Motor neuron (in vitro differentiated cells): ENCODE data around the gene SARM1. TPM values are rescaled to one million over a fixed set of nuclear protein-coding genes. Genes with fewer than 3 reads are reported as not detected.
A peak's percentile ranks its signal among the peaks of the same experiment; 100 is the strongest.

Experiments used
- ATAC-seq, 8 experiments: fragments of 200-7000 bp; cut with Tn5 transposase; replicated peaks in 6 of 8; 2 replicates each; pipeline ENCODE4 v1.8.0; 2021; ENCODE audit warnings: mild to moderate bottlenecking in 8 of 8, moderate library complexity in 8 of 8
- H3K27ac ChIP-seq, 2 donors: fragments of 250-450 bp; sonication (Bioruptor Pico); 2 replicates each; pipeline ENCODE4 v1.9.0; 2021; ENCODE audit warnings: antibody characterized with exemption in 2 of 2, mild to moderate bottlenecking in 2 of 2, moderate library complexity in 1 of 2
- H3K4me1 ChIP-seq, 2 donors: fragments of 250-450 bp; sonication (Bioruptor Pico); replicated peaks in 1 of 2; 2 replicates each; pipeline ENCODE4 v1.6.1; 2021; ENCODE audit warnings: antibody characterized with exemption in 2 of 2, mild to moderate bottlenecking in 2 of 2, moderate library complexity in 1 of 2
- H3K4me3 ChIP-seq, 5 donors: fragments of 250-450 bp; sonication (Bioruptor Pico); 2 replicates each; pipeline ENCODE4 v1.9.0; 2021; ENCODE audit warnings: antibody characterized with exemption in 5 of 5, mild to moderate bottlenecking in 5 of 5, moderate library complexity in 4 of 5
- WGBS, 10 experiments: fragments of 450-650 bp; shearing (Covaris generic); methylation state at CpG; one replicate each; pipeline ENCODE4 v1.0.0; 2022; 5-methylcytosine and 5-hydroxymethylcytosine counted together
- in situ Hi-C, 9 experiments: fragments of 400-800 bp; cut with MboI; loops; one replicate each; pipeline ENCODE4 v1.15.0; 2021; ENCODE audit warnings: low sequenced_read_pairs in 9 of 9, low pct_unique_long_range_greater_than_20kb in 2 of 9; ENCODE audit not compliant: unreplicated experiment in 9 of 9
- total RNA-seq, 8 experiments: library from RNA; unstranded; fragments of 300-600 nt; gene quantifications; 2 replicates each; pipeline versions ENCODE4 v1.2.3 to v1.2.4, GENCODE V29; 2022

SARM1 gene
- total RNA-seq, 8 experiments from 2014 or later = 2.0 to 21.7 (median 10.1) TPM

DNA sequence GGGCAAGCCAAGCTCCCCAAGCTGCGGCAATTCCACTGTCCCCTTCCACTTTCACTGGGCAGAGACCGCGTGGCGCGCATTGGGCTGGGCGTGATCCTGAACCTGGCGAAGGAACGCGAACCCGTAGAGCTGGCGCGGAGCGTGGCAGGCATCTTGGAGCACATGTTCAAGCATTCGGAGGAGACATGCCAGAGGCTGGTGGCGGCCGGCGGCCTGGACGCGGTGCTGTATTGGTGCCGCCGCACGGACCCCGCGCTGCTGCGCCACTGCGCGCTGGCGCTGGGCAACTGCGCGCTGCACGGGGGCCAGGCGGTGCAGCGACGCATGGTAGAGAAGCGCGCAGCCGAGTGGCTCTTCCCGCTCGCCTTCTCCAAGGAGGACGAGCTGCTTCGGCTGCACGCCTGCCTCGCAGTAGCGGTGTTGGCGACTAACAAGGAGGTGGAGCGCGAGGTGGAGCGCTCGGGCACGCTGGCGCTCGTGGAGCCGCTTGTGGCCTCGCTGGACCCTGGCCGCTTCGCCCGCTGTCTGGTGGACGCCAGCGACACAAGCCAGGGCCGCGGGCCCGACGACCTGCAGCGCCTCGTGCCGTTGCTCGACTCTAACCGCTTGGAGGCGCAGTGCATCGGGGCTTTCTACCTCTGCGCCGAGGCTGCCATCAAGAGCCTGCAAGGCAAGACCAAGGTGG, 9.8 kb downstream of the SARM1 start:
- Histone ChIP-seq H3K4me3 (no peak overlapping the region), H3K27ac (no peak overlapping the region), H3K4me1 (peaks cover 0 to 3% of the 10 kb centered on the region in 2 donors)
- 0 to 30% (median 20%) methylated on average over 1 to 37 of the region's 72 CpGs; no CpG with 5 or more reads in 4 of the 10 experiments for WGBS, 10 experiments
- in situ Hi-C loops = loop anchor here in 1 of 9 experiments (25.0 kb wide), 1 partner anchor 106 kb away; no protein-coding TSS in a partner anchor
- peak in 5 of 8 experiments; percentile 39 to 79 (median 52) for ATAC-seq

DNA sequence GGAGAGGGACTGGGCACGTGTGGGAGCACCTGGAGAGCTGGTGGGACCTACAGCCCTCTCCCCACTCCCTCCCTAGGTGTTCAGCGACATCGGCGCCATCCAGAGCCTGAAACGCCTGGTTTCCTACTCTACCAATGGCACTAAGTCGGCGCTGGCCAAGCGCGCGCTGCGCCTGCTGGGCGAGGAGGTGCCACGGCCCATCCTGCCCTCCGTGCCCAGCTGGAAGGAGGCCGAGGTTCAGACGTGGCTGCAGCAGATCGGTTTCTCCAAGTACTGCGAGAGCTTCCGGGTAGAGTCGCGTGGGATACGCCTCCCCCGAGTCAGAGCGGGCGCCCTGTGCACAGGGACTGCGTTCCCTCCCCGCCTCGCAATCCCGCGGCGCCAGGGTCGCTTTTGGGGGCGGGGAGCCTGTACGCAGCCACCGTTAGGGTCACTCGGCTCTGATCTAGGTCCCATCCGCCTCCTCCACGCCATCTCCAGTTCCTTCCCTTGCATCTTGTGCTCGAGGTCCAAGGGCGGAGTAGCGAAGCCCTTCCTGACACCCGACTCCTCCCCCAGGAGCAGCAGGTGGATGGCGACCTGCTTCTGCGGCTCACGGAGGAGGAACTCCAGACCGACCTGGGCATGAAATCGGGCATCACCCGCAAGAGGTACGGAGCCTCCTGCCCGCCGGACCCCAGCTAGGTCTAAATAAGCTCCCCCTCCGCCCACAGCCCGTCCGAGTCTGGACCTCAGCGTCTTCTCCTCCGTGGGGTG, 13.0 kb downstream of the SARM1 start:
- in situ Hi-C loops = loop anchor here in 1 of 9 experiments (25.0 kb wide), 1 partner anchor 103 kb away; no protein-coding TSS in a partner anchor
- 33 to 66% (median 60%) methylated on average over 1 to 8 of the region's 56 CpGs; no CpG with 5 or more reads in 6 of the 10 experiments for WGBS, 10 experiments
- peak in 7 of 8 experiments; percentile 19 to 98 (median 46) for ATAC-seq
- Histone ChIP-seq H3K27ac (no peak overlapping the region), H3K4me1 (peaks cover 0 to 3% of the 10 kb centered on the region in 2 donors), H3K4me3 (no peak overlapping the region)

DNA sequence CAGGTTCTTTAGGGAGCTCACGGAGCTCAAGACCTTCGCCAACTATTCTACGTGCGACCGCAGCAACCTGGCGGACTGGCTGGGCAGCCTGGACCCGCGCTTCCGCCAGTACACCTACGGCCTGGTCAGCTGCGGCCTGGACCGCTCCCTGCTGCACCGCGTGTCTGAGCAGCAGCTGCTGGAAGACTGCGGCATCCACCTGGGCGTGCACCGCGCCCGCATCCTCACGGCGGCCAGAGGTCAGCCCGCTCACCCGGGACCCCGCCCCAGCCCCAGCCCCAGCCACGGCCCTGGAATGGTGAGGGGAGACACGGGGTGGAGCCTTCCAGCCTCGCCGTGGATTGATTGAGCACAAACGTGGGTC, 13.5 kb downstream of the SARM1 start:
- 20 to 80% (median 78%) methylated on average over 1 to 6 of the region's 29 CpGs; no CpG with 5 or more reads in 6 of the 10 experiments for WGBS, 10 experiments
- no peak overlapping the region for H3K4me3 ChIP-seq
- ATAC-seq = no peak
- H3K27ac ChIP-seq = no peak overlapping the region
- H3K4me1 ChIP-seq = peaks cover 0 to 3% of the 10 kb centered on the region in 2 donors
- in situ Hi-C loops = loop anchor here in 1 of 9 experiments (25.0 kb wide), 1 partner anchor 102 kb away; no protein-coding TSS in a partner anchor

DNA sequence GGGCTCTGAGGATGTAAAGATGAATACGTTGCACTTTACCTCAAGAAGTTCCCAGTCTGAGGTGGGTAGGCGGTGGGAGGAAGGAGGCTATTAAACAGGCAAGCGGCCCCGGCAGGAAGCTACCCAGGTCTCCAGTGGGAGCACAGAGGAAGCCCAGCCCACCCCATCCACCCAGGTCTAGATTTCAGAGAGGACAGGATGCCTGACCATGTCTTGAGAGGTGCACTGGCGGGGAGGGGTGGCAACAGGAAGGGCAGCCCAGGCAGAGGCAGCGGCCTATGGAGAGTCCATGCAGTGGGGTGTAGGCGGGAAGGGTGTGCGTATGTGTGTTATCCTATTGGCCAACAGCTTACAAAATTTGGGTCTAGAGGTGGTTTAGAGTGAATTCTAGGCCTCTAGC, 13.9 kb downstream of the SARM1 start:
- H3K4me3 ChIP-seq = no peak overlapping the region
- H3K4me1 ChIP-seq = peaks cover 0 to 3% of the 10 kb centered on the region in 2 donors
- ATAC-seq = no peak
- in situ Hi-C loops = loop anchor here in 1 of 9 experiments (25.0 kb wide), 1 partner anchor 102 kb away; no protein-coding TSS in a partner anchor
- 80 to 100% (median 98%) methylated on average over 1 to 6 of the region's 8 CpGs; no CpG with 5 or more reads in 3 of the 10 experiments for WGBS, 10 experiments
- H3K27ac ChIP-seq = no peak overlapping the region

DNA sequence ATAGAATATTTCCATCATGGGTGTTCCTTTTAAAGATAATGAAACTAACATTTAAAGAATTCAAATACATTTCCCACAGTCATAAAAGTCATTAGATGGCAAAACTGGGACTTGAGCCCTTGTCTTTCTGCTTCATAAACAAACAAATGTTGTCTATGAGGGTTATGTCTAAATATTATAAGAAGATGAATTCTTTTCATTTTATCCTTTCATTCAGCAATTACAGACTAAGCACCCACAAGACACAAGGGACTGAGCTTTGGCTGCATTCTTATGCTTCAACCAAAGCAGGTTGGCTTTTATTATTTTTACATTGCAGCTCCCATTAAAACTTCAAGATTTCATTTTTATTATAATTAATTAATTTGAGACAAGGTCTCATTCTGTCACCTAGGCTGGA, 14.9 kb downstream of the SARM1 start:
- in situ Hi-C loops = loop anchor here in 1 of 9 experiments (25.0 kb wide), 1 partner anchor 101 kb away; no protein-coding TSS in a partner anchor
- Histone ChIP-seq H3K4me1 (peaks cover 0 to 3% of the 10 kb centered on the region in 2 donors), H3K27ac (no peak overlapping the region), H3K4me3 (no peak overlapping the region)
- no peak for ATAC-seq

DNA sequence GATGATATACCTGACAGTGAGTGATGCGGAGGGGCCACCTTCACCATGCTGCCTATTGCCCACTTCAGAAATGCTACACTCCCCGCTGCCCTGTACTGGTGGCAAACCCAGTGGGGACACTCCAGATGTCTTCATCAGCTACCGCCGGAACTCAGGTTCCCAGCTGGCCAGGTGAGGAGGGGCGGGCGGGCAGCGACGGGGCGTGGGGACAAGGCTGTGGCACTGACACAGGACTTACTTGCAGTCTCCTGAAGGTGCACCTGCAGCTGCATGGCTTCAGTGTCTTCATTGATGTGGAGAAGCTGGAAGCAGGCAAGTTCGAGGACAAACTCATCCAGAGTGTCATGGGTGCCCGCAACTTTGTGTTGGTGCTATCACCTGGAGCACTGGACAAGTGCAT, 16.6 kb downstream of the SARM1 start:
- in situ Hi-C loops = loop anchor here in 1 of 9 experiments (25.0 kb wide), 1 partner anchor 99 kb away; no protein-coding TSS in a partner anchor
- H3K4me1 ChIP-seq = no peaks in the 10 kb centered on the region
- no peak overlapping the region for H3K4me3 ChIP-seq
- no peak for ATAC-seq
- 80 to 83% methylated on average over 1 of the region's 11 CpGs; no CpG with 5 or more reads in 8 of the 10 experiments for WGBS, 10 experiments
- H3K27ac ChIP-seq = no peak overlapping the region

DNA sequence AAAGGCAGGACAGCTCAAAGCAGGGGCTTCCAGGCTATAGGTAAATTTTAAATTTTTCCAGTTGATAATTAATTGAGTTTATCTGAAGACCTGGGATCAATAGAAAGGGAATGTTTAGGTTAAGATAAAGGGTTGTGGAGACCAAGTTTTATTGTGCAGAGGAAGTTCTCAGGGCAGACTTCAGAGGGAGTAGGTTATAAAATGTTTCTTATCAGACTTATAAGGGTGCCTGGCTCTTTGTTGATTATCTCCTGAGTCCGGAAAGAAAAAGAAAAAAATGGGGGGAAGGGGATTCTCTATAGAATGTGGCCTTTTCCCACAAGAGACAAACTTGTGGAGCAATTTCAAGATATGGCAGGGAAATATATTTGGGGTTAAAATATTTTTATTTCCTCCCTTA, 18.6 kb downstream of the SARM1 start:
- ATAC-seq = no peak
- Histone ChIP-seq H3K4me1 (no peaks in the 10 kb centered on the region), H3K27ac (no peak overlapping the region), H3K4me3 (no peak overlapping the region)
- in situ Hi-C loops = loop anchor here in 1 of 9 experiments (25.0 kb wide), 1 partner anchor 97 kb away; no protein-coding TSS in a partner anchor
- 67 to 100% (median 87%) methylated on average over 1 of the region's 1 CpG; no CpG with 5 or more reads in 2 of the 10 experiments for WGBS, 10 experiments

DNA sequence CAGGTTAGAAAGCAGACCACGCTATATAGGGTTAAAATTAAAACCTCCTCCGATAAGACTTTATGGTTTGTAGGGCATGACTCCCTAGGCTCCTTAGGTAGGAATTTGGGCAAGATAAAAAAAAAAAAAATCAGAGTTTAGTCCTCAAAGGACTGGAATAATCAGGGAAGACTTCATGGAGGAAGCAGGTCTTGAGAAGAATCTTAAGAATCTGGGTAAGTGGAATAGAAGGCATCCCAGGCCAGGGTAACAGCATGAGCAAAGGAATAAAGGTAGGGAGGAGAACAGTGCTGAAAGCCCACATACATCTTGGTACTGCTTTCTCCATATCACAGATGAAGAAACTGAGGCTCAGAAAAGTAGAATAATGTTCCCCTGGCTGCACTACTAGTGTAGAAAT, 19.1 kb downstream of the SARM1 start:
- ATAC-seq = no peak
- H3K27ac ChIP-seq = no peak overlapping the region
- no peak overlapping the region for H3K4me3 ChIP-seq
- in situ Hi-C loops = loop anchor here in 1 of 9 experiments (25.0 kb wide), 1 partner anchor 97 kb away; no protein-coding TSS in a partner anchor
- no peaks in the 10 kb centered on the region for H3K4me1 ChIP-seq
- WGBS, 10 experiments = 87 to 100% (median 100%) methylated on average over 1 to 2 of the region's 2 CpGs

DNA sequence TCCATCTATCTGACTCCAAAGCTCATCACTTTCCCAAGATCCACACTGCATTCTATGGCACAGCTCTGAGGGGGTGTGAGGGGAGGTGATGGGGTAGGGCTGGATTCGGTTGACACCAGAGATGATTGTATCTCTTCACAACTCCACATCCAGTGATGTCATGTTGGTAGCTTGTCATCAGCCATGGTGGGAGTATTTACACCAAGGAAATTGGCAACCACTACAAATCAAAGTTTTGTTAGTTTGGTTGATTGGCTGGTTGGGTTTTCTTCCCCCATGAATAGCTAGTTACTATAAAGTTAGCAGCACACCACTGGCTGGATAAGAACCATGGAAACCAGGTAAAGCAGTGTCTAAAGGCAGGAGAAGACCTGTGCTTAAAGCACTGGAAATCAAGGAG, 19.5 kb downstream of the SARM1 start:
- H3K4me1 ChIP-seq = no peaks in the 10 kb centered on the region
- no peak for ATAC-seq
- WGBS, 10 experiments = no CpG with 5 or more reads among the region's 1 CpG
- H3K4me3 ChIP-seq = no peak overlapping the region
- in situ Hi-C loops = loop anchor here in 1 of 9 experiments (25.0 kb wide), 1 partner anchor 96 kb away; no protein-coding TSS in a partner anchor
- H3K27ac ChIP-seq = no peak overlapping the region

DNA sequence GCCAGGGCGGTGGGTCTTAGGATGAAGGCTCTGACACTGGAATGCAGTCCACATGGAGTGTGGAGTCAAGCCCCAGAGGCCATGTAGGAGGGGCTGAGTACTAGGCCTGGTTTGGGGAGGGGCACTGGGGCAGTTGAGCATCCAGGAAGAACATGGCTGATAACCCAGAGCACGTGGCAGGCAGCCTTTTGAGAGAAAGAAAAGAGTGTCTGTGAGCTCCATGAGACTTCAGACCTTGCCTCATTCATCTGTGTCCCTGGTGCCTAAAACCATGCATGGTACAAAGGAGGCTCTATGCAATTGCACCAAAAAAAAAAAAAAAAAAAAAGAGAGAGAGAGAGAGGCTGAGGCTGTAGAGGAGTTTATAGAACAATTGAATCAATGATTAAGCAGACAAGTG, 19.9 kb downstream of the SARM1 start:
- H3K4me1 ChIP-seq = no peaks in the 10 kb centered on the region
- in situ Hi-C loops = loop anchor here in 1 of 9 experiments (25.0 kb wide), 1 partner anchor 96 kb away; no protein-coding TSS in a partner anchor
- no peak overlapping the region for H3K4me3 ChIP-seq
- 0% methylated on average over 1 of the region's 2 CpGs; no CpG with 5 or more reads in 9 of the 10 experiments for WGBS, 10 experiments
- no peak for ATAC-seq
- no peak overlapping the region for H3K27ac ChIP-seq

DNA sequence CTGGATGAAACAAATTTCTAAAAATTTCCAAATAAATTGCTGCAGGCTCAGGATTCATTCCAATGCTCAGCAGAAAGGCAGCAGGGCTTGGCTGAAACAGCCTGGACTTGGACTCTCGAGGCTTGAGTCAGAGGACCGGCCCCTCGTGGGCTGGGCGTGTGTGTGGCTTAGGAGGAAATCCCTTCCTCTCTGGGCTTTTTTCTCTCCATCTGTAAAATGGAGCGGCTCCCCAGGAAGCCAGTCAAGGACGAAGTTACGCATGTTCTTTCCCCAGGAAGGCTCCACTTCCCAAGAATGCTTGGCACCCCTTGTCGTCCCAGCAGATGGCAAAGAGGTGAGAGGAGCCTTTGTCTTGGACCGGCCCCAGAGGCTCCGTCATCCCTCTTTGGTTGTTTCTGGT, 21.0 kb downstream of the SARM1 start:
- Histone ChIP-seq H3K4me3 (no peak overlapping the region), H3K4me1 (no peaks in the 10 kb centered on the region), H3K27ac (no peak overlapping the region)
- in situ Hi-C loops = loop anchor here in 1 of 9 experiments (25.0 kb wide), 1 partner anchor 95 kb away; no protein-coding TSS in a partner anchor
- 31 to 90% (median 70%) methylated on average over 1 to 9 of the region's 10 CpGs; no CpG with 5 or more reads in 1 of the 10 experiments for WGBS, 10 experiments
- ATAC-seq = peak in 1 of 8 experiments; percentile 43

DNA sequence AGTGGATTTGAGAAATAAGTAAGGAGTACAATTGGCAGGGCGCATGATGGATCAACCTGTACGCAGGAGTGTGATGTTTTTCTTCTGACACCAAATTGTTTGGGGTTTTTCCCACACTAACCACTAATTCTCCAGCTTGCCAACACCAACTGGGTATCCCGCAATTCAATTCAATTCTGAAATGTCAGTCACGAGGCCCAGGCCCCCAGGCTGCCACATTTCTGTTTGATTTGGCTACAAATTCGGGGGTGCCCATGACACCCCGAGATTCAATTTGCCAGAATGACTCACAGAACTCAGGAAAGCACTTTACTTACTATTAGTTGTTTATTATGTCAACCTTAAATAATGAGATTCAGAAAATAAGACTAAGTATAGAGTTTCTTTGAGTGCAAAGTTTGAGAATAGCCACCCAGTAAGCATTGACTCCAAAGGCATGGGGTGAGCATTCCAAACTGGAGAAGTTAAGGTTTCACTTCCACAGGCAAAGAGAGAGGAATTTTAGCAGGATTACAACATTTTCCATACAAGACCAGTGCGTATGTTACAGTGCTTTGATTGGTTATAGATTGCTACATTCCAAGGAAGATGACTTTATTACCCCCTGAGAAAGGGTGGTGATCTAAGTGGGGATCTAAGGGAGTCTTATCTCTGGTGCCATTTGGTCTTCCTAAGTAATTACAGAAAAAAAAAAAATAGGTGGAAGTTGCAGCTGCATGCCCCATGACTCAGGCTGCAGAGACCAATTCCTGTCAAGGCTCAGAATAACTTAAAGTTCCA, 23.0 kb downstream of the SARM1 start:
- no peak for ATAC-seq
- peaks cover 0 to 3% of the 10 kb centered on the region in 2 donors for H3K4me1 ChIP-seq
- no peak overlapping the region for H3K27ac ChIP-seq
- in situ Hi-C loops = loop anchor here in 1 of 9 experiments (25.0 kb wide), 1 partner anchor 93 kb away; no protein-coding TSS in a partner anchor
- WGBS, 10 experiments = 28 to 100% (median 74%) methylated on average over 1 to 7 of the region's 7 CpGs; no CpG with 5 or more reads in 1 of the 10 experiments
- H3K4me3 ChIP-seq = no peak overlapping the region
